CD4-positive, alpha-beta T cell treated with Interleukin-12 subunit alpha and Interleukin-12 subunit beta, for 1 hour (primary cell): ENCODE results near the gene HS2ST1.
A peak's percentile ranks its signal among the peaks of the same experiment; 100 is the strongest.
"Not testable (repeated sequence)": the region's sequence is repeated elsewhere in the genome, so short reads cannot be mapped to it uniquely, and the experiment has no call there.

Experiments
- DNase-seq: peaks from one replicate; pipeline ENCODE4 v3.0.0-alpha.2; 2020

HS2ST1 gene

DNA sequence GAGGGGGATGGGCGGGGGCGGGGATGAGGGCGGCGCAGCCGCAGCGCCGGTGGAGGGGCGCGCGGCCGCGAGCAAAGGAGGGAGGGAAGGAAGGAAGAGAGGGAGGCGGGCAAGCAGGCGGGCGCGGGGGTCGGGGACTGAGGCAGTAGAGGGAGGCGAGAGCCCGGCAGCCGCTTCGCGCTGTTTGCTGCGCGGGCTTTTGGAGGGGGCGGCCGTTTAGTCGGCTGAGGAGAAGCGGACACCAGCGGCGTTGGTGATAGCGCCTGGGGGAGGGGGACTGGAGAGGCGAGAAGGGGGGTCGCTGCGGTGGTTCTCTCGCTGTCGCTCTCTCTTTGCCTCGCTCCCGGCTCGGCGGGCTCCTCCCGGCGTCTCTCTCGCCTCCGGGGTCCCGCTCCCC lies at the start of gene HS2ST1:
TSS of gene HS2ST1 (plus strand) at position 35 of the 397 bp plus-strand sequence.
- DNase-seq, result no peak

DNA sequence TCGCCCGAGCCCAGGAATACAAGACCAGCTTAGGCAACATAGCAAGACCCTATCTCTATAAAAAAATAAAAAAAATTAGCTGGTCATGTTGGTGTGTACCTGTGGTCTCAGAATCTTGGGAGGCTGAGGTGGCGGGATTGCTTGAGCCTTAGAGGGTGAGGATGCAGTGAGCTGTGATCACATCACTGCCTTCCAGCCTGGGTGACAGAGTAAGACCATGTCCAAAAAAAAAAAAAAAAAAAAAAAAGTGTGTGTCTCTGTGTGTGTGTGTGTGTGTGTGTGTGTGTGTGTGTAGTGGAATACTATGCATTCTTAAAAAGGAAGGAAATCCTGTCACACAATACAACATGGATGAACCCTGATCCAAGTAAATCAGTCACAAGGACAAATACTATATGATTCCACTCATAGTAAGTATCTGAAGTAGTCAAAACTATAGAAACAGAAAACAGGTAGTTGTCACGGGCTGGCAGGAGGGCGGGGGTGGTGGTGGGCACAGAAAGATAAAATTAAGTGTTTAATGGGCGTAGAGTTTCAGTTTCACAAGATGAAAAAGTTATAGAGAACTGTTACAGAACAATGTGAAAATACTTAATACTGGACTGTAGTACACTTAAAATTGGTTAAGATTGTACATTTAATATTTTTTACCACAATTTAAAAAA lies 48.3 kb upstream of the HS2ST1 start:
- no peak for DNase-seq

DNA sequence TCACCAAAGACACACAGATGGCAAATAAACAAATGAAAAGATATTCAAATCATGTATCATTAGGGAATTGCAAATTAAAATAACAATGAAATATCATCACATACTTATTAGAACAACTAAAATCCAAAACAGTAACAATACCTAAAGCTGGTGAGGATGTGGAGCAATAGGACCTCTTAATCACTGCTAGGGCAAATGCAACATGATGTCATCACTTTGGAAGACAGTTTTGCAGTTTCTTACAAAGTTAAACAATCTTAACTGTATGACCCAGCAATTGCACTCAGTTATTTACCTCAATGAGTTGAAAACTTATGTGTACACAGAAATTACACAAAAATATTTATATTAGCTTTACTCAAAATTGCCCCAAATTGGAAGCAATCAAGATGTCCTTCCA lies 47.8 kb upstream of the HS2ST1 start:
- no peak for DNase-seq

DNA sequence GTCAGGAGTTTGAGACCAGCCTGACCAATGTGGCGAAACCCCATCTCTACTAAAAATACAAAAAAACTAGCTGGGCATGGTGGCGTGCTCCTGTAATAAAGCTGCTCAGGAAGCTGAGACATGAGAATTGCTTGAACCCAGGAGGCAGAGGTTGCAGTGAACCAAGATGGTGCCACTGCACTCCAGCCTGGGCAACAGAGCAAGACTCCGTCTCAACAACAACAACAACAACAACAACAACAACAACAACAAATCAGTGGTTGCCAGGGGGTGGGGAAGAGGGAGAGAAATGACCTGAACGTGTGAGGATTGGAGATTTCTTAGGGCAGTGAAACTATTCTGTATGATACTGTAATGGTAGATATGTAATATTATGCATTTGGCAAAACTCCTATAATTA lies 47.2 kb upstream of the HS2ST1 start:
- DNase-seq, result not testable (repeated sequence)

DNA sequence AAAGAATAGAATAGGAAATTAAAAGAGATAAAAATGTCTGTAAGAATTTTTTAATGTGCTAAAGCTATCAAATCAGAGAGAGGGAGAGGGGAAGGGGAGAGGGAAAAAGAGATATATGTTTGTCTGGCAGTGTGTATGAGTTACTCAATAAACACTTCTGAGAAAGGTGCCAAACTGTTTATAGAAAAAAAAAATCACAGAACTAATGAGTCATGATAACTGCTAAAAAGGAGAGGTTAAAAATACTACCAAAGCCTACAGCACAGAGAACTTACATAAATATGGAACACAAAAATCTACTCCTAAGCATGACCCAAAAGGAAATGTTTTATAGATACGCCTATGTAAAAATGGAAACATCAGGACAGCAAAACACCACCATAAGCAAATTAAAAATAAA lies 46.0 kb upstream of the HS2ST1 start:
- DNase-seq, result no peak

DNA sequence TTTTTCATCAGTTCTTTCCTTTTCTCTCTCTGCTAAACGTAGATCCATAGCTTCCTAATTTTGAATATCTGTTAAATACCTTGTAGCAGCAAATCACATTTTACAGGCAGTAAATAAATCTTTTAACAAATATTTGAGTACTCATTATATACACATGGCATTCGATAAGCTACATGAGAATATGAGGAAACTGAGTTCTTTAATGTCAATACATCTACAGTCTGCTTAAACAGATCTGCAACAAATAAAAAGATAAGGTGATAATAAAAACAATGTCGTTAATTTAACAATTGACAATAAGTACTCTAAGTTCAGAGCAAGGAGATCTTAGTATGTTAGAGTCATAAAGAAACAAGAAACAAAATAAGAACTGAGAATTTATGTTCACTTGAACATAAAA lies 43.4 kb upstream of the HS2ST1 start:
- no peak for DNase-seq

DNA sequence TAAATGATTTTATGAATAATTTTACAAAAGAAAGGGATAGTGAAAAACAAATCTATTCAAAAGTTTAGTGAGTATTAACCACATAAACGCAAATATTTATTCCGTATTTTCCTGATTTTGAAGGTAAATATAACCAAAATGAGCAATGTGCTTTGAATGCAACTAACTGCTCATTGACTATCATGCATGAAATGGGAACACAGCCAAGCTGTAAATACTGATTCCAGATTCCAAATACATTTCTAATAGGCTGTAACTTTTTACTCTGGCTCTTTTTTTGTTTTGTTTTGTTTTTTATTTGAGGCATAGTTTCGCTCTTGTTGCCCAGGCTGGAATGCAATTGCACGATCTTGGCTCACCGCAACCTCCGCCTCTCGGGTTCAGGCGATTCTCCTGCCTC lies 42.3 kb upstream of the HS2ST1 start:
- DNase-seq, result no peak

DNA sequence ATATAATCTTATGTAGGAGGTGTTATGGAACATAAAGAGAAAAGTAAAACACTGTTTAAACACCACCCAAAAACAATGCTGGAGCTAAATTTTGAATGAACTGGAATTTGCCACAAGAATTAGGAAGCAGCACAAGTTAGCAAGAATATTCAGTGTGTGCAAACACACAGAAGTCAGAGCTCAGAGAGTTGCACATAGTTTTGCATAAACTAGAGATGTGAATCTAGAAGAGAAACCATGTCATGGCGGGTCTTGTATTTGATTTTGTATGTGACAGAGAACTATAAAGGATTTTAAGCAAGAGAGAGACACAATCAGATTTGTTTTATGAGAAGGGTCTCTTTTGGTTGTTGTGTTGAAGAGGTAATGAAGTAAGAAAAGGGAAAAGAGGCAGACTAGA lies 38.7 kb upstream of the HS2ST1 start:
- no peak for DNase-seq

DNA sequence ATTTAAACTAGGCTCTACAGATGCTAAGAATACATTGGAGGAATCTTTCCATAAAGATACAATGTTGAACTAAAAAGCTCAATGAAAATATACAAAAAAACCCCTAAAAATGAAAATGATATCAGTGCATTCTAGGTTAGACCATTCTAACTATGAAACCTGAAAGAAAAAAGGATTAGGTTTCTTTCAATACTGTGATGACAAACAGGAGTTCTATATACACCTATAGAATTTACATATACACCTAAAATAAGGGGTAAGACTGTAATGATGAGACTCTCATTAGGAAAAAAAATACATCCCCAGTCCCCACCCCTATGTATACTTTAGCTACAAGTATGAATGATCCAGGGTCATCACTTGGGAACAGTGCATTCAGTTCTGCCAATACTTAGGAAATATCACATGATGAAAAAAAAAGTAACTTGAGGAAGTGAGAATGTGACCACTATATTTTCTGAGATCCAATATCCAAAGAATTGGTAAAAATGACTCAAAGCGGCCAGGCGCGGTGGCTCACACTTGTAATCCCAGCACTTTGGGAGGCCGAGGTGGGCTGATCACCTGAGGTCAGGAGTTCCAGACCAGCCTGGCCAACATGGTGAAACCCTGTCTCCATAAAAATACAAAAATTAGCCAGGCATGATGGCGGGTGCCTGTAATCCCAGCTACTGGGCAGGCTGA lies 26.8 kb upstream of the HS2ST1 start:
- no peak for DNase-seq

DNA sequence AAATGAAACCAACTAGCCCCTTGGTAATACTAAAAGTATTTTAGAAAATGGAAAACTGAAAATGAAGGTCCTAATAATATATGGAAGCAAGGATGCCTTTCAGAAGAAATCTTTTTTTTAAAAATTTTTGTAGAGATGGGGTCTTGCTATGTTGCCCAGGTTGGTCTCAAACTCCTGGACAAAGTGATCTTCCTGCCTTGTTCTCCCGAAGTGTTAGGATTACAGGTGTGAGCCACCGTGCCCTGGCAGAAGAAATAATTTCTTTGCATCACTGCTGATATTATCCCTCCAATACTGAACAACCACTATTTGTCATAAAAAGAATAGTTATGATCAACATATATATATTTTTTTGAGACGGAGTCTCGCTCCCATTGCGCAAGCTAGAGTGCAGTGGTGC lies 26.1 kb upstream of the HS2ST1 start:
- no peak for DNase-seq

DNA sequence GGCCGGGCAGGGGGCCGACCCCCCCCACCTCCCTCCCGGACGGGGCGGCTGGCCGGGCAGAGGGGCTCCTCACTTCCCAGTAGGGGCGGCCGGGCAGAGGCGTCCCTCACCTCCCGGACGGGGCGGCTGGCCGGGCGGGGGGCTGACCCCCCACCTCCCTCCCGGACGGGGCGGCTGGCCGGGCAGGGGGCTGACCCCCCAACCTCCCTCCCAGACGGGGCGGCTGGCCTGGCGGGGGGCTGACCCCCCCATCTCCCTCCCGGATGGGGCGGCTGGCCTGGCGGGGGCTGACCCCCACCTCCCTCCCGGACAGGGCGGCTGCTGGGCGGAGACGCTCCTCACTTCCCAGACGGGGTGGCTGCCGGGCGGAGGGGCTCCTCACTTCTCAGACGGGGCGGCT lies 15.0 kb upstream of the HS2ST1 start:
- not testable (repeated sequence) for DNase-seq

DNA sequence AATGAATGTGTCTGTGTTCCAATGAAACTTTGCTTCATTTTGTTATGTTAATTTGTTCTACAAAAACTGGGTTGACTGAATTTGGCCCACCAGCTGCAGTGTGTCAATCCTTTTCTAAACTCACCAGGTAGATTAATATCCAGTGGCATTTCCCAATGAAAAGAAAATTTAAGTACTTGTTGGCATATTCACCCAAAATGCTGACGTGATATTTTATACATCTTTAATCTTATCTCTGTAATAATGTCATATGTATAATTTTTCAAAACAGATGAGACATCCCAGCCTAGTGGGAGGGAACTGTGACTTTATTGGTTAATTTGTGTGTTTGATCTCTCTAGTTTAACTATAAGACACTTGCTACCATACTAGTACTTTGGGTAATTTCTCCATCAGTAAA lies 8.6 kb upstream of the HS2ST1 start:
- DNase-seq, result no peak

DNA sequence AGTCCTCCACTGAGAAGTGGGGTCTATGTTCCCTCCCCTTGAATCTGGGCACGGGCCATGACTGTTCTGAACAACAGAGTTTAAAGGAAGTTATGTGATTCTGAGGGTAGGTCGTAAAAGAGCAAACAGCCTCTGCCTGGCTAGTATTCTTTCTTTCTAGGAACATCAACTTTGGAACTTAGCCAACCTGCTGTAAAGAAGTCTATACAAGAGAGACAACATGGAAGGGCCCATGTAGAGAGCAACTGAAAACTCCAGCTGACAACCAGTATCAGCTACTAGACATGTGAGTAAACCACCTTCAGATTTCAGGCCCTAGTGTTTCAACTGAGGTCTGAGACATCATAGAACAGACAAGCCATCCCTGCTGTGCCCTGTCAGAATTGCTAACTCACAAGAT lies 8.0 kb upstream of the HS2ST1 start:
- no peak for DNase-seq

DNA sequence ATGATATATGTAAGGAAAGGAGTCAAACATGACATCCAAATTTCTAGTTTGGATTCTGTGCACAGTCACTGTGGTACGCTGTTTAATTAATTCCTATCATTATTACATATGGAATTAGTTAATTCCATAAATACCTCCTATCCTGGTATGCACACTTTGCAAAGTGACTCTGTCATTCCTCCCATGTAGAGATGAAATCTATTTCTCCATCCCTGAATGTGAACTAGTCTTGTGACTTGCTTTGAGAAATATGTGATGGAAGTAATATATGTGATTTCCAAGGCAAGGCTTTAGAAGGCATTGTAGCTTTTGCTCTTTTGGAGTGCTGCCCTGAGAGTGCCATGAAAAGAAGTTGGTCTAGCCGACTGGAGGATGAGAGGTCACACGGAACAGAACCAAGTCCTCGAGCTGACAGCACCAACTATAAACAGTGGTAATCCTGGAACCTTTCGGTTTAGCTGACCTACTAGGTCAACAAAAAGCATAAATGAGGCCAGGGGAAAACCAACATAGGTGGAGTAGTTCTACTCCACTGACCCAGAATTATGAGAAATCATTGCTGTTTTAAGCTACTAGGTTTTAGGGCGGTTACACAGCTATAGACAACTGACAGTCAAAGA lies 2.0 kb upstream of the HS2ST1 start:
- no peak for DNase-seq

DNA sequence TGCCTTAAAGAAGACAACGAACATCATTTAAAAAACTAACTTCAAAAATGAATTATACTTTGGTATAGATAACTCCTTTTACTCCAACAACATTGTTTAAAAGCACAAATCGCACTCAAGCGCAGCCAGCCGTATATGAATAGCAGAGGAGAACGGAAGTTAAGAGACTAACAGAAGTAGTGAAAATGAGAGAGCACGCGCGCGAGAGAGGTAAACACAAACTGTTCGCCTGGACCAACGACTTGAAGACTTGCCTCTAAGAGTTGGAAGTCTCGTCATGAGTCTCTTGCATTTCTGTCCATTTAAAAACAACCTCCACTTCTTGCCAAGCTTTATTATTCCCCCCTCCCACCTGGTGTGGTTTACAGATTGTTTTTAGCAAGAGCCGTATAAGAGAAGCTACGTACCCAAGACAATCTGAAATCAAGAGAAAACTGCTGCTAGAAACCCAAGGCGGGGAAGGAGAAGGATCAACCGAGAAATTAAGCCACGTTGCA lies 988 bp upstream of the HS2ST1 start:
- peak; percentile 36 for DNase-seq

DNA sequence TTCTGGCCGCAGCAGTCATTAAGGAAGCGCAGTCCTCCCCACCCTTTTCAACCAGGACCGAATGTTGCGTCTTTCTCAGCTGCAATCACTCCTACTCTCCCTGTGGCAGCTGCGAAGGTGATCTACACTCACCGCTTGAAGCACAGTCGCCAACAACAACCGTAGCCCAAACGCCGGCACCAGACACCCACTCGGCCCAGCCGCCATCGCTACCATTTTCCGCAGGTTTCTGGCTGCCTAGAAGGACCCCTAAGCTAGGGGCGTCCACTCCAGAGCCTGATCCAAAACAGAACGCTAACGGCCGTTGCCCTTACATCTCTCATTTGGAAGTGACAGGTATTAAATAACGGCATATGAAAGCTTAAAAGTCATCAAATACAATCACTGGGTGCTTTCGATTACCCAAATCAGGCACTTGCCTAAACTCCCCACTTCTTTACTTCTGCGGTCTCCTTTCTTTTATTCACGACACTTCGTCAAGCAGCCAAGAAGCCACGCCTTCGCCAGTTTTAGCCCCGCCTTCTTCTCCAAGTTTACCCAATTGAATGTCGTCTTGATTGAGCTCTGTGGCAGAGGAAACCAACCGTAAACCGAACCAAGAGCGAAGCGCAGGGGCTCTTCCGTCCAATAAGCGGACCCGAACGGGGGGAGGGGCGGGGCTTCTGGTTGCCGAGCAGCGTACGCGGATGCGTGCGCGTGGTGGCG lies 387 bp upstream of the HS2ST1 start, which contains the start of gene SELENOF:
TSS of gene SELENOF (minus strand) at position 231 of the 705 bp plus-strand sequence. CDS start at position 216, 15 bp downstream.
- DNase-seq, result peak; percentile 100

DNA sequence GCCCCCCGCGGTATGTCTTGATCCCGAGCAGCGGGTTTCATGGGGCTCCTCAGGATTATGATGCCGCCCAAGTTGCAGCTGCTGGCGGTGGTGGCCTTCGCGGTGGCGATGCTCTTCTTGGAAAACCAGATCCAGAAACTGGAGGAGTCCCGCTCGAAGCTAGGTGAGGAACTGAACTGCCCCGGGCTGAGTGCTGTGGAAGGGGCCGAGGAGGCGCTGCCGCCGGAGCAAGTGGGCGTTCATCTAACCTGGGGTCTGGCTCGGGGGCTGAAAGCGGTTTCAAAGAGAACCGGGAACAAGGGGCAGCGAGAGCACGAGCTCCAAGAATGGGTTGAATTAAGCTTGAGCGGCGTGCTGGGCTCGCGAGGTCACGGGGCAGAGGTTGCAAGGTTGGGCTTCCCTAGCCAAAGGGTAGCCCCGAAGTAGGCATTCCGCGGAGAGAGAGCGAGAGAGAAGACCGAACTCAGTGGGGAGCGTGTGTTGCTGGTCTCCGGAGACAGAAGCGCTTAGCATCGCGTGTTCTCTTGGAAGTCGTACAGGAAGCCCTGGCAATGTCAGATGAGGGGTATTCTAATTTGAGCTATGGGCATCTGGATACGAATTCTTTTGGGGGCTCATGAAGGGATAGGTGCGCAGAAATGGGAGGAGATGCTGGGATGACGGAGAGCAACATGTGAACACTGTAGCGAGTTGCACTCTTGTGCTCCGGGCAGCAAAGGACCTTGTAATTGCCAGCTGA lies 732 bp downstream of the HS2ST1 start:
- DNase-seq, result peak; percentile 45

DNA sequence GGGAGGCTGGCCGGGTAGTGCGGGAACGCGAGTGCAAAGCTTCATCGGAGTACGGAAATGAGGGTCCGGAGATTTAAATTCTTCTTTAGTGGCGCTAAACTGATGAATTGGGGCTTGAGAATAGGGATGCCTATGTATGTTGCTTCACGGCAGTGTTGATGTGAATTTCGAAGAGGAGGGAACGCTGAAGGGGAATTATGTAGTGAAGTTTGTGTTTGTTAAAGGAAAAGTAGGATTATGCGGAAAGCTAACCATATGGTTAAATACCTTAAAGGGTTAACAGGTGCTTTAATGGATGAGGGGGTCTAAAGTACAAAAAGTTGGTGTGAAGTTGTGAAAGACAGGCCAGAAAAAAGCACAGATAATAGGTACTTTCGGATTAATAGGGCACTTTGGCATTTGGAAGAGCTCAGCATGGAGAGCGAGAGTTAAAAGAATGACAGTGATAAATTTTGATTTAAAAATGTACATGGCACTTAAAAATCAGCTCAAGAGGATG lies 1.4 kb downstream of the HS2ST1 start:
- no peak for DNase-seq

DNA sequence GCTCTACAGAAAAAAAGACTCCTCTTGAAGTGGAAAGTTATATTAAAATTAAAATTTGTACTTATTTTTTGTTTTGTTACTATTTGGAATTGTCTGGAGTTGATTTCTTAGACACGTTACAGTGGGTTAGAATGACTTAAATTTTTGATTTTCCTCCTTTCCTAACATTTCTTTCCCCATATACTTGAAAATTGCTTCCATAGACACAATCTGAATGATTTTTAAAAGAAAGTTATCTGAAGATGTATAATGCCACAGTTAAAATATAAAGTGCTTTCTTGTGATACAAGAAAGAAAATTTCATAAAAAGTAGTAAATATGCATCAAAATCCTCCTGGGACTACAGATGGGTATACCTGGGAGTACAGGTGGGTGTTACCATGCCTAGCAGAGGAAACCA lies 2.3 kb downstream of the HS2ST1 start:
- DNase-seq, result no peak

DNA sequence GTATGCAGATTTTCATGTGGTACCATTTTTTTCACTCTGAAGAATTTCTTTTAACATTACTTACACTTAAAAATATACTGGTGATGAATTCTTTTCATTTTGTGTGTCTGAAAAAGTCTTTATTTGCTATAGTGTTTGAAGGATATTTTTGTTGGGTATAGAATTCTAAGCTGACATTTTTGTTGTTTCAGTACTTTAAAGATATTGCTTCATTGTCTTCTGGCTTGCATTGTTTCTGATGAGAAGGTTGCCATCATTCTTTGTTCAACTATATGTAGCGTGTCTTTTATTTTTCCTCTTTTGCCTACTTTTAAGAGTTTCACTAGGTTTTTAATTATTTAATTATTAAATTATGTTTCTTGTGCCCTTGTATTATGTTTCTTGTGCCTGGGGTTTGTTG lies 8.0 kb downstream of the HS2ST1 start:
- no peak for DNase-seq

DNA sequence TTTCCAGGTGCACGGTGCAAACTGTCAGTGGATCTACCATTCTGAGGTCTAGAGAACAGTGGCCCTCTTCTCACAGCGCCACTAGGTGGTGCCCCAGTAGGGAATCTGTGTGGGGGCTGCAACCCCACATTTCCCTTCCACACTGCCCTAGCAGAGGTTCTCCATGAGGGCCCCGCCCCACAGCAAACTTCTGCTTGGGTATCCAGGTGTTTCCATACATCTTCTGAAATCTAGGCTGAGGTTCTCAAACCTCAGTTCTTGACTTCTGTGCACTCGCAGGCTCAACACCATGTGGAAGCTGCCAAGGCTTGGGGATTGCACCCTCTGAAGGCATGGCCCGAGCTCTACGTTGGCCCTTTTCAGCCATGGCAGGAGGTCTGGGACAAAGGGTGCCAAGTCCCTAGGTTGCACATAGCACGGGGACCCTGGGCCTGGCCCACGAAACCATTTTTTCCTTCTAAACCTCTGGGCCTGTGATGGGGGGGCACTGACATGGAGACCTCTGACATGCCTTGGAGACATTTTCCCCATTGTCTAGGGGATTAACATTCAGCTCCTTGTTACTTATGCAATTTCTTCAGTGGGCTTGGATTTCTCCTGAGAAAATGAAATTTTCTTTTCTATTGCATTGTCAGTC lies 10.0 kb downstream of the HS2ST1 start:
- DNase-seq, result no peak

DNA sequence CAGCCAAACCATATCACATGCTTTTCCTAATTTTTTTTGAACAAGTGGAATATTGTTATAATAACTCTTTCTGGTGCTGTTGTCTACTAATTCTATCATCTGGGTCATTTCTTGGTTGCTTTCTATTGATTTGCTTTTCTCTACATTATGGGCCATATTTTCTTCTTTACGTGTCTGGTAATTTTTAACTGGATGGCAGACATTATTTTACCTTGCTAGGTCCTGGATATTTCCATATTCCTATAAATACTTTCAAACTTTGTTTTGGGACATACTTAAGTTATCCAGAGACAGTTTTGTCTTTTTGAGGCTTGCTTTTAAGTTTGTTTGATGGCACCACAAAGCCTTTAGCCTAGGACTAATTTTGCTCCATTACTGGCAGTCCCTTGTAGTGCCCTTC lies 11.3 kb downstream of the HS2ST1 start:
- DNase-seq, result no peak
